ENCODE data around the gene ADD2.
A peak's percentile ranks its signal among the peaks of the same experiment; 100 is the strongest.

Gene ADD2

DNA sequence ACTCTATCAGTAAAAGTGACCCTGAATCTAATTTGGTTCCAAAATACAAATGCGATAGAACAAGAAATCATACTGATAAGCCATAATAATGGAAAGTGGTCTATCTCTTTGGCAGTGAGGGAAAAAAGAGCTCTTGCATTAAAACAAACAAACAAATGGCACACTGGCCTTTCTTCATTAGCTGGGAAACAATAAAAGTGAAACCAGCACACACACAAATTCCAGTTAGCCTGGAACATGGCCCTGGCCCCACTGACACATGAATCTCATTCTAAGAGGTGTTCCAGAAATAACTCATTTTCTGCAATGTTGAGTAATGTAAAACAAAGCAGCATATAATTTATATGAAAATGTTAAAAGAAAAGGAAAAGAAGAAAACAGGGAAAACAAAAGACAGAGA, 135.0 kb downstream of the ADD2 start:
- Histone ChIP-seq H3K9ac (ENCODE audit: low read depth, low read length, poor library complexity) (no peak overlapping the region), H3K9me3 (replicated peaks in 1 of 2; ENCODE audit: control insufficient read depth in 2 of 2, insufficient read depth in 1 of 2, low read depth in 1 of 2, low read length in 2 of 2) (peaks cover 0 to 4% of the 10 kb centered on the region in 2 donors), H3K79me1 (ENCODE audit: low read depth, low read length) (no peaks in the 10 kb centered on the region), H4K8ac (ENCODE audit: low read depth, low read length) (no peak overlapping the region), H2BK15ac (ENCODE audit: low read length) (no peak overlapping the region), H3K36me3 (replicated peaks in 1 of 2; ENCODE audit: control insufficient read depth in 2 of 2, insufficient read depth in 2 of 2, low read length in 2 of 2) (no peaks in the 10 kb centered on the region), H3K4me2 (ENCODE audit: insufficient read depth, low read length, poor library complexity, severe bottlenecking) (no peak overlapping the region), H2BK5ac (ENCODE audit: low read length) (no peak overlapping the region), H3K18ac (ENCODE audit: low read length) (no peak overlapping the region), H2BK12ac (ENCODE audit: low read length) (no peak overlapping the region), H4K91ac (ENCODE audit: low read depth, low read length, poor library complexity) (no peak overlapping the region), H3K27me3 (ENCODE audit: control insufficient read depth in 3 of 3, insufficient read depth in 3 of 3, low read depth in 1 of 3, low read length in 3 of 3) (peaks cover 0 to 3% (median 0%) of the 10 kb centered on the region in 3 experiments), H2BK120ac (ENCODE audit: low read depth, low read length) (no peak overlapping the region), H2AFZ (ENCODE audit: low read length) (no peak overlapping the region), H3K23ac (ENCODE audit: low read depth, low read length, poor library complexity) (no peak overlapping the region), H3K4me3 (ENCODE audit: low read length in 2 of 2) (no peak overlapping the region), H3K14ac (ENCODE audit: low read length) (no peak overlapping the region), H3K27ac (replicated peaks; ENCODE audit: low read length) (no peak overlapping the region), H3K4ac (ENCODE audit: low read length) (no peak overlapping the region), H3K4me1 (ENCODE audit: control insufficient read depth in 2 of 2, insufficient read depth in 1 of 2, low read depth in 1 of 2, low read length in 2 of 2) (no peaks in the 10 kb centered on the region), H2AK5ac (ENCODE audit: low read depth, low read length) (no peak overlapping the region)
- WGBS, 2 donors (ENCODE audit: extremely low coverage in 2 of 2, insufficient read length in 2 of 2, insufficient replicate concordance in 1 of 2): no CpG with 5 or more reads among the region's 1 CpG
- DNase-seq (ENCODE audit: low spot score): no peak

DNA sequence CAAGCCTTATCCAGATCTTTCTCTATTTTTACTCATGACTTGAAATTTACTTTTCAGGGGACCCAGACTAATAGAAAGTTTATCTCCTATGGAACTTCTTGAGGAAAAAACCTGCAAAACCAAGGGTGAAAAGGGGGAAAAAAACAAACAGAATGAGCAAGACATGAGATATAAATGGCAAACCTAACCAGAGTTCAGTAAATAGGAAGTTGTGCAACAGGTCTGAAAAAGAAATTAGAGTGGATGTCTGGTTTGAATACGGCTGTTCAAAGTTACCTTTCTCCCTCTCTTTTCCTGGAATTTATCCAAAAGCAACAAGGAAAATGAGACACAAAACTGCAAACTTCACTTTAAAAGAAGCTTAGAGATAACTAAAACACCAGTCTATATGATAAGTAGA, 135.6 kb downstream of the ADD2 start:
- WGBS, 2 donors (ENCODE audit: extremely low coverage in 2 of 2, insufficient read length in 2 of 2, insufficient replicate concordance in 1 of 2): no CpG with 5 or more reads among the region's 1 CpG
- Histone ChIP-seq H3K9me3 (replicated peaks in 1 of 2; ENCODE audit: control insufficient read depth in 2 of 2, insufficient read depth in 1 of 2, low read depth in 1 of 2, low read length in 2 of 2) (peaks cover 0 to 4% of the 10 kb centered on the region in 2 donors), H2AK5ac (ENCODE audit: low read depth, low read length) (no peak overlapping the region), H3K4ac (ENCODE audit: low read length) (no peak overlapping the region), H2AFZ (ENCODE audit: low read length) (no peak overlapping the region), H4K91ac (ENCODE audit: low read depth, low read length, poor library complexity) (no peak overlapping the region), H3K36me3 (replicated peaks in 1 of 2; ENCODE audit: control insufficient read depth in 2 of 2, insufficient read depth in 2 of 2, low read length in 2 of 2) (no peaks in the 10 kb centered on the region), H3K18ac (ENCODE audit: low read length) (no peak overlapping the region), H2BK12ac (ENCODE audit: low read length) (no peak overlapping the region), H2BK120ac (ENCODE audit: low read depth, low read length) (no peak overlapping the region), H3K4me3 (ENCODE audit: low read length in 2 of 2) (no peak overlapping the region), H3K4me1 (ENCODE audit: control insufficient read depth in 2 of 2, insufficient read depth in 1 of 2, low read depth in 1 of 2, low read length in 2 of 2) (no peaks in the 10 kb centered on the region), H3K4me2 (ENCODE audit: insufficient read depth, low read length, poor library complexity, severe bottlenecking) (no peak overlapping the region), H3K9ac (ENCODE audit: low read depth, low read length, poor library complexity) (no peak overlapping the region), H4K8ac (ENCODE audit: low read depth, low read length) (no peak overlapping the region), H3K27me3 (ENCODE audit: control insufficient read depth in 3 of 3, insufficient read depth in 3 of 3, low read depth in 1 of 3, low read length in 3 of 3) (peaks cover 0 to 3% (median 0%) of the 10 kb centered on the region in 3 experiments), H3K14ac (ENCODE audit: low read length) (no peak overlapping the region), H3K23ac (ENCODE audit: low read depth, low read length, poor library complexity) (no peak overlapping the region), H2BK5ac (ENCODE audit: low read length) (no peak overlapping the region), H2BK15ac (ENCODE audit: low read length) (no peak overlapping the region), H3K27ac (replicated peaks; ENCODE audit: low read length) (no peak overlapping the region), H3K79me1 (ENCODE audit: low read depth, low read length) (no peaks in the 10 kb centered on the region)
- no peak for DNase-seq (ENCODE audit: low spot score)

DNA sequence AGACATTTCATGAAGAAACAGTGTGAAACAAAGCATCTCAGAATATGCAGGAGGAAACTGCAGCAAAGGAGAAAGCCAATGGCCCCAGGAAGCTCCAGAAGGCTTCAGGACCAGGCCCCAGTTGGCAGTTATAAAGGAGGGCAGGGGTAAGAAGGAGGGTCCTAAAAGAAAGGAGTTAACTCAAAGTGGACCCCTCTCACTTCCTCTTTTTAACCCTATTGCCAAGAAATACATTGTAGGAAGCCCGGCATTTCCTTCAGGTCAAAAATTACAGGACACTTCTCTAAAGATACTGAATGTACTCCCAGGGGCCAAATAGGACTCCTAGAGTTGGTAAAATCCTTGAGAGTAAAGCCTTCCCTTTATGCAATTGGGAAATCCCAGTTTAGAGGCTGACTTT, 137.2 kb downstream of the ADD2 start:
- Histone ChIP-seq H3K9ac (ENCODE audit: low read depth, low read length, poor library complexity) (no peak overlapping the region), H2BK12ac (ENCODE audit: low read length) (no peak overlapping the region), H3K4me3 (ENCODE audit: low read length in 2 of 2) (no peak overlapping the region), H3K36me3 (replicated peaks in 1 of 2; ENCODE audit: control insufficient read depth in 2 of 2, insufficient read depth in 2 of 2, low read length in 2 of 2) (no peaks in the 10 kb centered on the region), H2AFZ (ENCODE audit: low read length) (no peak overlapping the region), H2BK120ac (ENCODE audit: low read depth, low read length) (no peak overlapping the region), H3K14ac (ENCODE audit: low read length) (no peak overlapping the region), H3K4me2 (ENCODE audit: insufficient read depth, low read length, poor library complexity, severe bottlenecking) (no peak overlapping the region), H4K91ac (ENCODE audit: low read depth, low read length, poor library complexity) (no peak overlapping the region), H3K18ac (ENCODE audit: low read length) (no peak overlapping the region), H3K4me1 (ENCODE audit: control insufficient read depth in 2 of 2, insufficient read depth in 1 of 2, low read depth in 1 of 2, low read length in 2 of 2) (peaks cover 6 to 7% of the 10 kb centered on the region in 2 donors), H2BK15ac (ENCODE audit: low read length) (no peak overlapping the region), H3K23ac (ENCODE audit: low read depth, low read length, poor library complexity) (no peak overlapping the region), H3K9me3 (replicated peaks in 1 of 2; ENCODE audit: control insufficient read depth in 2 of 2, insufficient read depth in 1 of 2, low read depth in 1 of 2, low read length in 2 of 2) (peaks cover 0 to 4% of the 10 kb centered on the region in 2 donors), H3K27me3 (ENCODE audit: control insufficient read depth in 3 of 3, insufficient read depth in 3 of 3, low read depth in 1 of 3, low read length in 3 of 3) (peaks cover 0 to 13% (median 0%) of the 10 kb centered on the region in 3 experiments), H4K8ac (ENCODE audit: low read depth, low read length) (no peak overlapping the region), H3K79me1 (ENCODE audit: low read depth, low read length) (no peaks in the 10 kb centered on the region), H2AK5ac (ENCODE audit: low read depth, low read length) (no peak overlapping the region), H3K4ac (ENCODE audit: low read length) (no peak overlapping the region), H2BK5ac (ENCODE audit: low read length) (no peak overlapping the region), H3K27ac (replicated peaks; ENCODE audit: low read length) (no peak overlapping the region)
- WGBS, 2 donors (ENCODE audit: extremely low coverage in 2 of 2, insufficient read length in 2 of 2, insufficient replicate concordance in 1 of 2): no CpG with 5 or more reads among the region's 1 CpG
- DNase-seq (ENCODE audit: low spot score): no peak

DNA sequence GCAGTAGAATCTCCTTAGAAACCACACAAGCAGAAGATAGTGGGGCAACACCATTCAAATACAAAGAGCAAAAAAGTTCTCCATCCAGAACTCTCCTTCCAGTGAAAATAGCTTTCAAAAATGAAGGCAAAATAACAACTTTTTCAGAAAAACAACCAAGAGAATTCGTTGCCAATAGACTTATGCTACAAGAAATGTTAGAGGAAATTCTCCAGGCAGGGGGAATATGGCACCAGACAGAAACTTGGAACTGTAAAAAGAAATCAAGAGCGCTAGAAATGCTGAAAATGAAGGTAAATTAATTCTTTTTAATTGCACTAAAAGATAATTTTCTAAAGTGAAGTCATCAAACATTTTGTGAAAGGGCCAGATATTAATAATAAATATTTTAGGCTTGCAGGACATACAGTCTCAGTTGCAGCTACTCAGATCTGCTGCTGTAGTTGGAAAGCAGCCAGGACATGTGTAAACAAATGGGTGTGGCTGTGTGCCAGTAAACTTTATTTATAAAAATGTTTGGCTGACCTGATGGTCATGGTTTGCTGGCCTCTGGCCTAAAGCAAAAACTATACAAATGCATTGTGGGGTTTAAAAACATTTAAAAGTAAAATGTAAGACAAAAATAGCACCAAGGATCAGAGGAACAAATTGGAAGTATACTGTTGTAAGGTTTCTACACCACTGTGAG, 140.6 kb downstream of the ADD2 start:
- H3K9me3 ChIP-seq (replicated peaks in 1 of 2; ENCODE audit: control insufficient read depth in 2 of 2, insufficient read depth in 1 of 2, low read depth in 1 of 2, low read length in 2 of 2): no peaks in the 10 kb centered on the region
- H3K36me3 ChIP-seq (replicated peaks in 1 of 2; ENCODE audit: control insufficient read depth in 2 of 2, insufficient read depth in 2 of 2, low read length in 2 of 2): no peaks in the 10 kb centered on the region
- peaks cover 6 to 7% of the 10 kb centered on the region in 2 donors for H3K4me1 ChIP-seq (ENCODE audit: control insufficient read depth in 2 of 2, insufficient read depth in 1 of 2, low read depth in 1 of 2, low read length in 2 of 2)
- WGBS, 2 donors (ENCODE audit: extremely low coverage in 2 of 2, insufficient read length in 2 of 2, insufficient replicate concordance in 1 of 2): no CpG with 5 or more reads among the region's 2 CpGs
- H2BK5ac ChIP-seq (ENCODE audit: low read length): no peak overlapping the region
- H2BK12ac ChIP-seq (ENCODE audit: low read length): no peak overlapping the region
- no peak overlapping the region for H2AK5ac ChIP-seq (ENCODE audit: low read depth, low read length)
- no peak overlapping the region for H3K4me3 ChIP-seq (ENCODE audit: low read length in 2 of 2)
- no peak overlapping the region for H3K4ac ChIP-seq (ENCODE audit: low read length)
- no peak overlapping the region for H3K23ac ChIP-seq (ENCODE audit: low read depth, low read length, poor library complexity)
- H3K79me1 ChIP-seq (ENCODE audit: low read depth, low read length): no peaks in the 10 kb centered on the region
- H3K27ac ChIP-seq (replicated peaks; ENCODE audit: low read length): no peak overlapping the region
- peak overlapping the region; percentile 22 for H2AFZ ChIP-seq (ENCODE audit: low read length)
- H3K27me3 ChIP-seq (ENCODE audit: control insufficient read depth in 3 of 3, insufficient read depth in 3 of 3, low read depth in 1 of 3, low read length in 3 of 3): peaks cover 0 to 11% (median 0%) of the 10 kb centered on the region in 3 experiments
- H2BK15ac ChIP-seq (ENCODE audit: low read length): no peak overlapping the region
- no peak overlapping the region for H3K14ac ChIP-seq (ENCODE audit: low read length)
- H3K9ac ChIP-seq (ENCODE audit: low read depth, low read length, poor library complexity): no peak overlapping the region
- H4K91ac ChIP-seq (ENCODE audit: low read depth, low read length, poor library complexity): no peak overlapping the region
- H4K8ac ChIP-seq (ENCODE audit: low read depth, low read length): no peak overlapping the region
- no peak overlapping the region for H2BK120ac ChIP-seq (ENCODE audit: low read depth, low read length)
- no peak for DNase-seq (ENCODE audit: low spot score)
- H3K4me2 ChIP-seq (ENCODE audit: insufficient read depth, low read length, poor library complexity, severe bottlenecking): no peak overlapping the region
- H3K18ac ChIP-seq (ENCODE audit: low read length): no peak overlapping the region

All from neuronal stem cell (in vitro differentiated cells).